Testis (tissue), 2 donors: ENCODE measurements around the gene CD276.

Experiments
- POLR2A ChIP-seq: fragments of 450-650 bp; IDR thresholded peaks from one replicate; pipeline ENCODE4 v1.6.1; 2017; ENCODE audit warnings: antibody characterized with exemption, mild to moderate bottlenecking, moderate library complexity
- TF ChIP-seq, protein P1 (sequence below), 3 experiments: fragments of 450-650 bp in 2 of 3; fragments of 200-600 bp in 1 of 3; sonication (generic) in 1 of 3; IDR thresholded peaks; one replicate each; pipeline ENCODE4 v1.5.1; 2016 to 2019; ENCODE audit warnings: antibody characterized with exemption in 3 of 3, mild to moderate bottlenecking in 2 of 3, moderate library complexity in 1 of 3

DNA sequence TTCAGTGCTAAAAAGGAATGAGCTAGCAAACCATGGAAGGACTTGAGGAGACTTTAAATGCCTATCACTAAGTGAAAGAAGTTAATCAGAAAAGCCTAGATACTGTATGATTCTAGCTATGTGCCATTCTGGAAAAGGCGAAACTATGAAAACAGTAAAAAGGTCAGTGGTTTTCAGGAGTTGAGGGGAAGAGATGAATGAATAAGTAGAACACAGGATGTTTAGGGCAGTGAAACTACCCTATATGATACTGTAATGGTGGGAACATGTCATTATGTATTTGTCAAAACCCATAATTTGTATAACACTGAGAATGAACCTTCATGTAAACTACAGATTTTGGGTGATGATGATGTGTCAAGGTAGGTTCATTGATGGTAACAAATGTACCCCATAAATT, 9.6 kb upstream of the CD276 start:
- TF ChIP-seq, protein P1, sequence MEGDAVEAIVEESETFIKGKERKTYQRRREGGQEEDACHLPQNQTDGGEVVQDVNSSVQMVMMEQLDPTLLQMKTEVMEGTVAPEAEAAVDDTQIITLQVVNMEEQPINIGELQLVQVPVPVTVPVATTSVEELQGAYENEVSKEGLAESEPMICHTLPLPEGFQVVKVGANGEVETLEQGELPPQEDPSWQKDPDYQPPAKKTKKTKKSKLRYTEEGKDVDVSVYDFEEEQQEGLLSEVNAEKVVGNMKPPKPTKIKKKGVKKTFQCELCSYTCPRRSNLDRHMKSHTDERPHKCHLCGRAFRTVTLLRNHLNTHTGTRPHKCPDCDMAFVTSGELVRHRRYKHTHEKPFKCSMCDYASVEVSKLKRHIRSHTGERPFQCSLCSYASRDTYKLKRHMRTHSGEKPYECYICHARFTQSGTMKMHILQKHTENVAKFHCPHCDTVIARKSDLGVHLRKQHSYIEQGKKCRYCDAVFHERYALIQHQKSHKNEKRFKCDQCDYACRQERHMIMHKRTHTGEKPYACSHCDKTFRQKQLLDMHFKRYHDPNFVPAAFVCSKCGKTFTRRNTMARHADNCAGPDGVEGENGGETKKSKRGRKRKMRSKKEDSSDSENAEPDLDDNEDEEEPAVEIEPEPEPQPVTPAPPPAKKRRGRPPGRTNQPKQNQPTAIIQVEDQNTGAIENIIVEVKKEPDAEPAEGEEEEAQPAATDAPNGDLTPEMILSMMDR (IDR thresholded peaks at IDR 0.05) = no peak
- TF ChIP-seq POLR2A = no peak
